ENCODE results near the gene ZFP1.
"Not testable (repeated sequence)": the region's sequence is repeated elsewhere in the genome, so short reads cannot be mapped to it uniquely, and the experiment has no call there.

Gene ZFP1

GRCh38 chr16:75113541-75114121 is 34.7 kb upstream of the ZFP1 start:
- DNase-seq (ENCODE audit: low read depth in 2 of 2), result no peak

GRCh38 chr16:75114179-75114945 is 34.0 kb upstream of the ZFP1 start:
- no peak for DNase-seq (ENCODE audit: low read depth in 2 of 2)

- no peak for DNase-seq (ENCODE audit: low read depth in 2 of 2)
Measured at GRCh38 chr16:75114946-75115825, 33.1 kb upstream of the ZFP1 start.

GRCh38 chr16:75116081-75116910 is 32.0 kb upstream of the ZFP1 start, which contains the start of gene LDHD:
TSS of gene LDHD (minus strand) at chr16:75116780. CDS start at chr16:75116720, 60 bp downstream.
- DNase-seq (ENCODE audit: low read depth in 2 of 2), result no peak

- no peak for DNase-seq (ENCODE audit: low read depth in 2 of 2)
Measured at GRCh38 chr16:75116911-75117245, 31.4 kb upstream of the ZFP1 start.

GRCh38 chr16:75118943-75119539 is 29.3 kb upstream of the ZFP1 start:
- no peak for DNase-seq (ENCODE audit: low read depth in 2 of 2)

- no peak for DNase-seq (ENCODE audit: low read depth in 2 of 2)
Measured at GRCh38 chr16:75120253-75120652, 28.1 kb upstream of the ZFP1 start.

- no peak for DNase-seq (ENCODE audit: low read depth in 2 of 2)
Measured at GRCh38 chr16:75121949-75122568, 26.3 kb upstream of the ZFP1 start.

GRCh38 chr16:75122609-75123008 is 25.7 kb upstream of the ZFP1 start:
- DNase-seq (ENCODE audit: low read depth in 2 of 2), result no peak

- DNase-seq (ENCODE audit: low read depth in 2 of 2), result no peak
Measured at GRCh38 chr16:75127713-75128415, 20.5 kb upstream of the ZFP1 start.

GRCh38 chr16:75129421-75130149 is 18.7 kb upstream of the ZFP1 start:
- not testable (repeated sequence) for DNase-seq (ENCODE audit: low read depth in 2 of 2)

GRCh38 chr16:75130150-75130771 is 18.1 kb upstream of the ZFP1 start:
- DNase-seq (ENCODE audit: low read depth in 2 of 2), result no peak

- DNase-seq (ENCODE audit: low read depth in 2 of 2), result no peak
Measured at GRCh38 chr16:75131081-75131480, 17.2 kb upstream of the ZFP1 start.

- no peak for DNase-seq (ENCODE audit: low read depth in 2 of 2)
Measured at GRCh38 chr16:75138233-75138632, 10.1 kb upstream of the ZFP1 start.

- DNase-seq (ENCODE audit: low read depth in 2 of 2), result peak; percentile 38 to 45
Measured at GRCh38 chr16:75138636-75139035, 9.7 kb upstream of the ZFP1 start.

- DNase-seq (ENCODE audit: low read depth in 2 of 2), result no peak
Measured at GRCh38 chr16:75139498-75139897, 8.8 kb upstream of the ZFP1 start.

- DNase-seq (ENCODE audit: low read depth in 2 of 2), result no peak
Measured at GRCh38 chr16:75143941-75144340, 4.4 kb upstream of the ZFP1 start.

- DNase-seq (ENCODE audit: low read depth in 2 of 2), result no peak
Measured at GRCh38 chr16:75147968-75148310, 385 bp upstream of the ZFP1 start.

- no peak for DNase-seq (ENCODE audit: low read depth in 2 of 2)
Measured at GRCh38 chr16:75151798-75152197, 3.5 kb downstream of the ZFP1 start.

Measured in fibroblast of skin of left biceps (primary cell).